Choroid plexus epithelial cell (primary cell): ENCODE data around the gene NUDT4.
"Not testable (repeated sequence)": the region's sequence is repeated elsewhere in the genome, so short reads cannot be mapped to it uniquely, and the experiment has no call there.

ENCODE experiments used
- DNase-seq: peaks from one replicate; pipeline ENCODE4 v3.0.0-alpha.2; 2010; ENCODE audit warnings: low read depth
- H3K4me3 ChIP-seq: 2 replicates; pipeline ENCODE4 v1.5.1; 2011; ENCODE audit warnings: low read depth, mild to moderate bottlenecking, control low read depth, low read length, moderate library complexity
- CTCF ChIP-seq: conservative IDR thresholded peaks from 2 replicates; pipeline ENCODE4 v1.5.1; 2011; ENCODE audit warnings: low read depth, mild to moderate bottlenecking, control low read depth, inconsistent platforms, low read length, moderate library complexity

Gene NUDT4

GRCh38 chr12:93403988-93404803, 26.5 kb downstream of the NUDT4 start:
- no peak overlapping the region for H3K4me3 ChIP-seq
- TF ChIP-seq CTCF: no peak
- peak; percentile 78 for DNase-seq

GRCh38 chr12:93404961-93405849, 27.5 kb downstream of the NUDT4 start:
- TF ChIP-seq CTCF: no peak
- peak; percentile 39 for DNase-seq

GRCh38 chr12:93407054-93407962, 29.6 kb downstream of the NUDT4 start:
- H3K4me3 ChIP-seq: no peak overlapping the region
- no peak for TF ChIP-seq CTCF

More at GRCh38 chr12:93404961-93405849, 27.5 kb downstream of the NUDT4 start:
- no peak overlapping the region for H3K4me3 ChIP-seq

GRCh38 chr12:93407963-93408283, 30.2 kb downstream of the NUDT4 start:
- TF ChIP-seq CTCF: no peak
- H3K4me3 ChIP-seq: no peak overlapping the region
- DNase-seq: no peak

More at GRCh38 chr12:93407054-93407962, 29.6 kb downstream of the NUDT4 start:
- peak; percentile 50 for DNase-seq

- TF ChIP-seq CTCF: no peak
- peak; percentile 45 for DNase-seq
- no peak overlapping the region for H3K4me3 ChIP-seq
Observed at GRCh38 chr12:93408813-93409212, 31.1 kb downstream of the NUDT4 start.

GRCh38 chr12:93409343-93410187, 31.8 kb downstream of the NUDT4 start:
- peak; percentile 50 for DNase-seq
- H3K4me3 ChIP-seq: not testable (repeated sequence)

GRCh38 chr12:93411060-93411459, 33.3 kb downstream of the NUDT4 start:
- H3K4me3 ChIP-seq: not testable (repeated sequence)
- peak; percentile 42 for DNase-seq

GRCh38 chr12:93412396-93412795, 34.7 kb downstream of the NUDT4 start:
- peak; percentile 48 for DNase-seq
- not testable (repeated sequence) for H3K4me3 ChIP-seq
